CD4-positive, alpha-beta T cell treated with Interleukin-17A for 4 hours (primary cell): ENCODE results near the gene ATP8B4.
"Not testable (repeated sequence)": the region's sequence is repeated elsewhere in the genome, so short reads cannot be mapped to it uniquely, and the experiment has no call there.

Source experiments
- DNase-seq: peaks from one replicate; pipeline ENCODE4 v3.0.0-alpha.2; 2020; ENCODE audit warnings: mixed read lengths

Gene ATP8B4

GRCh38 chr15:50107157-50107556, 11.9 kb downstream of the ATP8B4 start:
- DNase-seq, result no peak

- no peak for DNase-seq
Measured at GRCh38 chr15:50106457-50106856, 12.6 kb downstream of the ATP8B4 start.

GRCh38 chr15:50100486-50100885, 18.5 kb downstream of the ATP8B4 start:
- no peak for DNase-seq

- no peak for DNase-seq
Measured at GRCh38 chr15:50098545-50098944, 20.5 kb downstream of the ATP8B4 start.

- no peak for DNase-seq
Measured at GRCh38 chr15:50095938-50096821, 22.9 kb downstream of the ATP8B4 start.

- DNase-seq, result not testable (repeated sequence)
Measured at GRCh38 chr15:50089386-50089785, 29.6 kb downstream of the ATP8B4 start.

GRCh38 chr15:50084932-50085331, 34.1 kb downstream of the ATP8B4 start:
- no peak for DNase-seq

- DNase-seq, result no peak
Measured at GRCh38 chr15:50083424-50084025, 35.5 kb downstream of the ATP8B4 start.

- DNase-seq, result no peak
Measured at GRCh38 chr15:50082066-50082465, 37.0 kb downstream of the ATP8B4 start.

GRCh38 chr15:50077651-50078050, 41.4 kb downstream of the ATP8B4 start:
- DNase-seq, result no peak

- DNase-seq, result no peak
Measured at GRCh38 chr15:50077176-50077575, 41.9 kb downstream of the ATP8B4 start.

- no peak for DNase-seq
Measured at GRCh38 chr15:50075319-50075718, 43.7 kb downstream of the ATP8B4 start.

- DNase-seq, result no peak
Measured at GRCh38 chr15:50071551-50072258, 47.3 kb downstream of the ATP8B4 start.

- no peak for DNase-seq
Measured at GRCh38 chr15:50068016-50068415, 51.0 kb downstream of the ATP8B4 start.

GRCh38 chr15:50067254-50067653, 51.8 kb downstream of the ATP8B4 start:
- no peak for DNase-seq

- DNase-seq, result no peak
Measured at GRCh38 chr15:50066666-50067065, 52.4 kb downstream of the ATP8B4 start.

- DNase-seq, result no peak
Measured at GRCh38 chr15:50066202-50066601, 52.8 kb downstream of the ATP8B4 start.

- no peak for DNase-seq
Measured at GRCh38 chr15:50065279-50065678, 53.8 kb downstream of the ATP8B4 start.

GRCh38 chr15:50064673-50065072, 54.4 kb downstream of the ATP8B4 start:
- no peak for DNase-seq

GRCh38 chr15:50063226-50063625, 55.8 kb downstream of the ATP8B4 start:
- no peak for DNase-seq

GRCh38 chr15:50061503-50061902, 57.5 kb downstream of the ATP8B4 start:
- no peak for DNase-seq

- no peak for DNase-seq
Measured at GRCh38 chr15:50059883-50060282, 59.1 kb downstream of the ATP8B4 start.

GRCh38 chr15:50059203-50059772, 59.7 kb downstream of the ATP8B4 start:
- no peak for DNase-seq
